Activated T-helper 2 cell treated with anti-CD3 and anti-CD28 coated beads, Interferon-gamma antibody, Interleukin-2, Interleukin-4, amounts not matched to agents 10 μg/mL and 5 μg/mL and 100 μg/mL, durations not matched to agents 14 hours and 24 hours and 36 hours (primary cell): Measurements from ENCODE around the gene MFAP3L. TPM values are rescaled to one million over a fixed set of nuclear protein-coding genes. Genes with fewer than 3 reads are reported as not detected.

Source experiments
- DNase-seq: peaks from one replicate; pipeline ENCODE4 v3.0.0; 2021; ENCODE audit warnings: low spot score
- H3K27ac Mint-ChIP-seq: one replicate; pipeline ENCODE4 v1.8.0; 2021; ENCODE audit warnings: mixed read lengths
- H3K27me3 Mint-ChIP-seq: one replicate; pipeline ENCODE4 v1.8.0; 2021; ENCODE audit warnings: low read depth, mixed read lengths
- H3K36me3 Mint-ChIP-seq: one replicate; pipeline ENCODE4 v1.8.0; 2021; ENCODE audit warnings: low read depth, mixed read lengths
- H3K4me1 Mint-ChIP-seq: one replicate; pipeline ENCODE4 v1.8.0; 2021; ENCODE audit warnings: low read depth, mixed read lengths
- H3K4me3 Mint-ChIP-seq: one replicate; pipeline ENCODE4 v1.8.0; 2021; ENCODE audit warnings: low read depth, mild to moderate bottlenecking, moderate library complexity, mixed read lengths
- H3K9me3 Mint-ChIP-seq: one replicate; pipeline ENCODE4 v1.8.0; 2021; ENCODE audit warnings: mixed read lengths
- intact Hi-C: fragments of 100-400 bp; cut with micrococcal nuclease; formaldehyde crosslinking; loops from one replicate; pipeline ENCODE4 v1.15.1; 2023
- total RNA-seq: library from RNA; stranded (reverse); gene quantifications from 2 replicates; pipeline ENCODE4 v1.2.3, GENCODE V29; 2022

Gene MFAP3L
- total RNA-seq, 1 donor from 2014 or later = 0.16 TPM

DNA sequence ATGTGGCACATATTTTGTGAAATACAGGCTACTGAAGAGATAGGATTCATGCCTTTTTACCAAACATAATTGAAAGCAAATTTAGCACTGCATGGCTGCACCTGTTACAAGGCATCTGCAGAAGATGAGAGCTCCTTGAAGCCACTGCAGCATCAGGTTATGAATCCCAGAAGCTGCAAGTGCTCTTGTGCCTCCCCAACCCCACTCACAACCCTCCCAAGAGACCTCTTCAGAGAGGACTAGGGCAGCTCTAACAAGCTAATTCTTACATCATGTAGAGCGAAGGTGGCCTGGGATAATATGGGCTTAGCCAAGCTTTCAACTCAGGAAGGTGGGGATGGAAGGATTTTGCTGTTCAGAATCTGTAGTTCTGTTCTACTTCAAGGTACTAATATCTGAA lies 27.2 kb downstream of the MFAP3L start:
- no peak for DNase-seq
- intact Hi-C loops = no loop called here
- Mint-ChIP-seq H3K27me3 (peaks cover under 1% of the 10 kb centered on the region), H3K4me1 (no peaks in the 10 kb centered on the region), H3K36me3 (no peaks in the 10 kb centered on the region), H3K27ac (no peak overlapping the region), H3K4me3 (no peak overlapping the region), H3K9me3 (no peaks in the 10 kb centered on the region)

DNA sequence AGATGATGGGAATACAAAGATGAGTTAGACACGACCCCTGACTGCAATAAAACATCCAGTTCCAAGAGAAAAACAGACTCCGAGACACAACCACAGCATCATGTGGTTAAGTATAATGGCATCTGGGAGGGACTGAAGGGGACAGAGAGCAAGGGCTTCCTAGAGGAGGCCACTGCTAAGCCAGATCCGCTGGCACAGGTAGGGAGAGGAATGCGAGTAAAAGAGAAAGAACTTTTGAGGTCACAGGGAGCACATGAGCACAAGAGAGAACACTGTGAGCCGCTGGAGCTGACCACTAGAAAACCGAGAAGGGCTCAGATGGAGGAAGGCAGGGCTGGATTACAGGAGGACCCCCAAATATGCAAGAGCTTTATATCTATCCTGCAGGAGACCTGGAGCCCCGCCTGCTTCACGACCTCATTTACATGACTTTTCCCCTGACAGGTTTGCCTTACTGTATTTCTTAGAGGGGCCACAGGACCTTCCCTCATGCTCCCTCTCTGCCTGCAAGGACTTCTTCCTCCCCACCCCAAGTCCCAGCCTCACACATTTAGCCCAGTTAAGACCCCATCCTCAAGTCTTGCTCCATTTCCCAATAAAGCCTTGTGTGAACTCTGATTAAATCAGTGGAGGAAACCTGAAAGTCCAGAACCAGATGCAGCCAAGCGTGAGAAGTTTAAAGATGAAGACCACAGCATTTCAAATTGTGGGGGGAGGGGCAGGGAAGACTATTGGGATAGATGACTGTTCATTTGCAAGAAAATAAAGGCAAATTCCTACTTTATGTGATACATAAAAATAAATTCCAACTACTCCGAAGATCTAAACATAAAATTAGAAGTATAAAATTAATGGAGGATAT lies 29.6 kb downstream of the MFAP3L start:
- DNase-seq = no peak
- Mint-ChIP-seq H3K27ac (no peak overlapping the region), H3K9me3 (no peaks in the 10 kb centered on the region), H3K4me1 (no peaks in the 10 kb centered on the region), H3K27me3 (peaks cover 2% of the 10 kb centered on the region), H3K36me3 (no peaks in the 10 kb centered on the region), H3K4me3 (no peak overlapping the region)
- intact Hi-C loops = no loop called here

DNA sequence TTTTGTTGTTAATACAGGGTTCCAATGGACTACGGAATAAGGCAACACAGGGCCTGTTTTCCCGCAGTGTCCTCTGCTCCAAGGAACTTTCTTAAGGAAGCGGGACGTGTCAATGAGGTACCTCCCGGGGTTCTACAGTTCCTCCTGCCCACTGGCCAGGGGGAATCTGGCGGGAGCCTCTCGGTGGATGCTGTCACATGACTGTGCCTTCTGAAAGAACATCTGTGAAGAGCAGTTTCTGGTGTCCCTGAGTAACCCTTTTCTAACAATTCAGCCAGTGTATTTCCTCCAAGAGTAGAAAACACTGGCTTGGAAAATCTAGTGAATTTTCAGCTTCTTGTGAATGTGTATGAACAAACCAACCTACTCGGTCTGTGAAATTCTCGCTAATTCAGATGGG lies 32.7 kb downstream of the MFAP3L start:
- intact Hi-C loops = no loop called here
- no peak overlapping the region for H3K4me3 Mint-ChIP-seq
- no peak for DNase-seq
- H3K4me1 Mint-ChIP-seq = no peaks in the 10 kb centered on the region
- H3K9me3 Mint-ChIP-seq = no peaks in the 10 kb centered on the region
- no peak overlapping the region for H3K27ac Mint-ChIP-seq
- peaks cover 2% of the 10 kb centered on the region for H3K27me3 Mint-ChIP-seq
- H3K36me3 Mint-ChIP-seq = no peaks in the 10 kb centered on the region

DNA sequence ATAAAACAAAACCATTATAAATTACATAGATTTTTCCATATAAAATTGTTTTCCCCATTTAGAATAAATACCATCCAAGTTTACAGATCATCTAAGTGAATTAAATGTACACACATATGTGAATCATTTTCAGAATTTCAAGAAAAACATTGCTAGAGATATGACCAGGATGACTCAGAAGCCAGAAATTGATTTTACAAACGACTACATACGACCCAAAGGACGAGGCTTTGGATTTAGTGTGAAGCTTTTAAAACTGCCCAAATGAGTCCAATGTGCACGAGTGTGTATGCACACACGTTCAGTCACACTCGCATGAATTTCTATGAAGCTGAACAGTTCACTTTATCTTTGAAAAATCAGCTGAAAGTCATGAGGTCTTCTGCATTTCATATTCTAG lies 37.9 kb downstream of the MFAP3L start:
- intact Hi-C loops = no loop called here
- H3K4me1 Mint-ChIP-seq = peaks cover 9% of the 10 kb centered on the region
- no peaks in the 10 kb centered on the region for H3K36me3 Mint-ChIP-seq
- H3K4me3 Mint-ChIP-seq = no peak overlapping the region
- peaks cover 5% of the 10 kb centered on the region for H3K27me3 Mint-ChIP-seq
- no peaks in the 10 kb centered on the region for H3K9me3 Mint-ChIP-seq
- no peak for DNase-seq
- H3K27ac Mint-ChIP-seq = no peak overlapping the region

DNA sequence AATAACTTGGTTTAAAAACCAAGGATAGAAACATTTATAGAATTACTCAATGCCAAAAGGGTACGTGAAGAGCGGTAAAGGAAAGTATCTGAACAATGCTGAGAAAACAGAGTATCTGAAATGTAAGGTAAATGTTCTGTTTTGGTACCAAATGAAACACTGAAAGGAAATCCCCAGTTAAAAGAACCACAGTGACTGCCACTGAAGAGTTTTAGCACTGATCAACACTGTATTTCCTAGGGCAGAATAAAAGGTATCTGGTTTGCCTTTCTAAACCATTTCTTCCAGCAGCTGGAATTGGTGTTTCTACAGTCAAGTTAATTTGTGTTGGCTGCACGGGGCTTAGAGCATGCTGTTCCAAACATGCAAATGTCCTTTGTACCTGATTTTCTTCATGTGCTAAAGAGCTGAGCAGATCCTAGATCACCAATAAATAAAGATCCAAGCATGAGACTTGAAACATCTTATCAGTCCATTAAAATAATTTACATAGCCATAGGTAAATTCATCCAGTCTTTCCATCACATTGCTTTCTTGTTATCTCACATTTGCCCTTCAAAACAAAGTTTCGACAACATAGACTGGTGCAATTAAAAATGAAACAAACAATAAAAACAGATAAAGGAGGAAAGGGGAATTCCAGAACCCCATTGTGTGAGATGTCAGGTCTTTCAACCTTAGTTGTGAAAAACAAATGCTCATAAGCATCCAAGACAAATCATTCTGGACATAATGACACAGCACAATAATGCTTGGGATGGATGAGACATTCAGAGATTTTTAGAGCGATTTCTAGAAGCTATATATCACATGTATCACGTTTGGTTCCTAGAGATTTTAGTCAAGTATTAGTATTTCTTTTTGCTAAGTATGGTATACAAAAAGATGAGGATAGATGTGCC lies 38.6 kb downstream of the MFAP3L start:
- Mint-ChIP-seq H3K27me3 (peaks cover 5% of the 10 kb centered on the region), H3K9me3 (no peaks in the 10 kb centered on the region), H3K36me3 (no peaks in the 10 kb centered on the region), H3K27ac (no peak overlapping the region), H3K4me1 (peaks cover 9% of the 10 kb centered on the region), H3K4me3 (no peak overlapping the region)
- intact Hi-C loops = no loop called here
- DNase-seq = no peak

DNA sequence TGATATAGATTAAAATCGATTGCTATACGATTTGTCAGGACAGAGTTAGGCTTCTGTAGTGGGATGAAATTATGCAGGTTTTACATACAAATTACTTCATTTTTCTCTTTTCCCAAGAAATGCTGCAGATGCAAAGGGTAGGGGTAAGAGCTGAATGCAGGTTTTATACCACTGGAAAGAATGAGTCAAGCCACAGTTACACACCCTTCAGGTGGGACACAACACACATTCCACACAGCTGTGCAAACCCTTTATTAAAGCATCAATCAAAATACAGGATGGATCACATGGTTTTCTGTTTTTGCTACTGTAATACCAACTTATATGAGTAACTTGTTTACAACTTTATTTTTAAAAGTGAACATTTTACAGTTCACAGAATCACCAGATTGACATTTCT lies 39.8 kb downstream of the MFAP3L start:
- no peaks in the 10 kb centered on the region for H3K36me3 Mint-ChIP-seq
- no peak for DNase-seq
- H3K4me3 Mint-ChIP-seq = no peak overlapping the region
- H3K27me3 Mint-ChIP-seq = peaks cover 5% of the 10 kb centered on the region
- intact Hi-C loops = no loop called here
- no peaks in the 10 kb centered on the region for H3K9me3 Mint-ChIP-seq
- no peak overlapping the region for H3K27ac Mint-ChIP-seq
- H3K4me1 Mint-ChIP-seq = peaks cover 9% of the 10 kb centered on the region

DNA sequence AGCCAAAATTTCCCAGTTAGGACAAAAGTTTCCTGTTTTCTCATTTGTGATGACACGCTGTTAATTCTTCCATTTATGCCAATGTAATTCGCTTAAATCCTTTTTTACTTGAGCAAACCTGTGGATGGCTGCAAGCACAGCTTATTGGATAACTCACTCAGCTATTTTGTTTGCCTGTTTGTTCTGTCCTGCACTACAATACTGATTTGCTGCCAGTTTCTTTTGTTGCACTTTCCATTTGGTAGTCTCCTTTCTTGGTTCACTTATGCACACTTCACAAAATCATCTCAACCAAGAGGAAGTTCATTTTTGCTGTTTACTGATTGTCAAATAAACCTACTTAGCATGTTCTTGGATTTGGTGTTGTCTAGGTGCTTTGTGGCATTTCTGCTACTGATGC lies 40.3 kb downstream of the MFAP3L start:
- intact Hi-C loops = no loop called here
- Mint-ChIP-seq H3K9me3 (no peaks in the 10 kb centered on the region), H3K4me1 (peaks cover 9% of the 10 kb centered on the region)

DNA sequence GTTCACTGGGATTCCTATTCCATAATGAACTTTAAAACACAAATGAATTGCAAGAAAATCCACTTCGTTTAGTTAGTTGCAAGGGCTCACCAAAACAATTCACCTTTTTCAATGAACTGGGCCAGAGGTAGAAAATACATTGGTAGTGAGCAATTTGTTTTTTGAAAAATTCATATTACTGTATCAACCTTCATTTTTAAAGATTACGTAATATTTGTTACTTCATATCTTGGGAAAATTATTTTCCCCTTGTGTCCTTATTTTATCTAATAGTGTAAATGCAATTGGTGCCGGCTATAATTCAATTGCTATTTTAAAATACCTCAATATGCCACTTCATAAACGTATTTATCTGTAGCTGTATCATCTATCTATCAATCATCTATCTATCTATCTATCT lies 41.5 kb downstream of the MFAP3L start:
- Mint-ChIP-seq H3K4me1 (peaks cover 9% of the 10 kb centered on the region), H3K9me3 (no peaks in the 10 kb centered on the region), H3K27ac (no peak overlapping the region), H3K4me3 (no peak overlapping the region), H3K27me3 (peaks cover 5% of the 10 kb centered on the region), H3K36me3 (no peaks in the 10 kb centered on the region)
- intact Hi-C loops = no loop called here
- no peak for DNase-seq

More for the DNA sequence above, 40.3 kb downstream of the MFAP3L start:
- DNase-seq = no peak
- Mint-ChIP-seq H3K36me3 (no peaks in the 10 kb centered on the region), H3K4me3 (no peak overlapping the region), H3K27me3 (peaks cover 5% of the 10 kb centered on the region), H3K27ac (no peak overlapping the region)

DNA sequence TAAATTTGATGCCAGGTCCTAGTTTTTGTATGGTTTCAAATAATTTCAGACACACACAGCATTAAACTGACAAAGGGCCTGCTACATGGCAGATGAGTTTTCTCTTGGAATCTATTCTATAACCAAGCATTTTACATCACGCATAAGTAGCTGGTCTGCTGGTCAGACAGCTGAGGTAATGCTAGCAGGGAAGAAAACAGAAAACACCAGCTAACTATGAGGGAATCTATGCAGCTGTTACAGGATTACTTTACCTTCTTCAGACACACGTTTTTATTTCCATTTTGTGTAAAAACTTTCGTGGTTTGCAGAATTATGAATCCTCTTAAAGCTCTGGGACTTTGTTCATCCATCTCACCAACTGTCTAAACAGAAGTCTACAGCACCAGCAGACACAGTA lies 42.0 kb downstream of the MFAP3L start:
- DNase-seq = no peak
- H3K4me3 Mint-ChIP-seq = no peak overlapping the region
- no peak overlapping the region for H3K27ac Mint-ChIP-seq
- no peaks in the 10 kb centered on the region for H3K9me3 Mint-ChIP-seq
- H3K36me3 Mint-ChIP-seq = no peaks in the 10 kb centered on the region
- H3K27me3 Mint-ChIP-seq = peaks cover 5% of the 10 kb centered on the region
- H3K4me1 Mint-ChIP-seq = peaks cover 9% of the 10 kb centered on the region
- intact Hi-C loops = no loop called here

DNA sequence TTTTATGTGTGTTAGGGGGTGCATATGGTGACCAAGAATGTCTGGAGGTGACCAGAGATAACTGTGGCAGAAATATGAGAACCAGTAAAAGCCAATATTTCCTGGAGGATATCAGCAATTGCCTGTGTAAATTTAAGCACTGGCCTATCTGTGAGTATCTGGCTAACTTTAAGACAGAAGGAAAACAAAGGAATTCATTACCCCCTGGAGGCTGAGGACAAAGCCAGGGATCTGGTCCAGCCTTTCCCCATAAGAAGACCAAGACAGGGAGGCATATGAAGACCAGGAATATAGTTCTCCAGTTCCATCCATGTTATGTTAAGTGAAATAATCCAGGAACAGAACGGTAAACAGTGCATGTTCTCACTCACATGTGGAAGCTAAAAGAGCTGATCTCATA lies 49.2 kb downstream of the MFAP3L start:
- no peak for DNase-seq
- intact Hi-C loops = no loop called here
- Mint-ChIP-seq H3K9me3 (no peaks in the 10 kb centered on the region), H3K4me1 (no peaks in the 10 kb centered on the region), H3K36me3 (no peaks in the 10 kb centered on the region), H3K4me3 (no peak overlapping the region), H3K27ac (no peak overlapping the region), H3K27me3 (no peaks in the 10 kb centered on the region)

DNA sequence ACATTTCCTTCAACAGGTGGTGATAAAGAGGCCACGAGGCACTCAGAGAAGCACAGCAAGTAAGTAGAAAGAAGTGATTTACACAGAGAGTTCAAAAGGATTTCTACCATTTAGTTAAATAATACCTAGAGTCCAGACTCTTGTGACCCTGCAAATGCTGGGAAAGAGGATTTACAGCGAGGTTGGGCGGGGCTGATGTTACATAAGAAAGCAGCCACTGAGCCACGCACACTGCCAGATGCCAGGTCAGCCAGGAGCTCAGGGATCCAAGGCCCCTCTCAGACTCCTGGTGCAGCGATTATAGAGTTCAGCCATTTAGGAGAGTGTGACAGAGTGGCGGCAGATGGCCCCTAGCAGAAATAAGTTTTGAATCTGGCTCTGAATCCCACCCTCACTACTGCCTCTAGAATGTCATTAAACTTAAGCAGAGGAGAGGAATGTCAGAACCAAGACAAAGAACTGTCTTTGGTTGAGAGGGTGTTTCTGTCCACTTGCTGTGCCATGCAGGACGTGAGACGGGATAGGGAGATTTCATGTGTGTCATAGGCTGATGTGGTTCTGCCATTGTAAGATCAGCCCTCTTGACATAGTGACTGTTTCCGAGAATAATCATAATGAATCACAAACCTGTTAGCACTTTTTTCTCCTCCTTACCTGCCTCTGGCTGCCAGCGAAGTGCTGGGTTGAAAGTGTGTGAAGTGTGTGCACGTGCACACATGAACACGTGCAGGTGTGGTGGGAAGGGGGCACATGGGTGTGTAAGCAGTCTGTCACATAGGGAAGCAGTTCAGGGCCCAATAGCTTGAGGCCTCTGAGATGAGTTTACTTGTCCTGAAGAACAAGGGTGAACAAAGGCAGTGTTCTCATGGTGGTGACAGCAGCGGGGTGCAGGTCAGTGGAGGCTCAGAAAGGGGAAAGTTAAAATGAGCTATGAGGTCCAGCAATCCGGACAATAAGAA lies 50.1 kb downstream of the MFAP3L start:
- Mint-ChIP-seq H3K4me1 (no peaks in the 10 kb centered on the region), H3K4me3 (no peak overlapping the region), H3K27ac (no peak overlapping the region), H3K36me3 (no peaks in the 10 kb centered on the region), H3K27me3 (no peaks in the 10 kb centered on the region), H3K9me3 (no peaks in the 10 kb centered on the region)
- no peak for DNase-seq
- intact Hi-C loops = no loop called here

DNA sequence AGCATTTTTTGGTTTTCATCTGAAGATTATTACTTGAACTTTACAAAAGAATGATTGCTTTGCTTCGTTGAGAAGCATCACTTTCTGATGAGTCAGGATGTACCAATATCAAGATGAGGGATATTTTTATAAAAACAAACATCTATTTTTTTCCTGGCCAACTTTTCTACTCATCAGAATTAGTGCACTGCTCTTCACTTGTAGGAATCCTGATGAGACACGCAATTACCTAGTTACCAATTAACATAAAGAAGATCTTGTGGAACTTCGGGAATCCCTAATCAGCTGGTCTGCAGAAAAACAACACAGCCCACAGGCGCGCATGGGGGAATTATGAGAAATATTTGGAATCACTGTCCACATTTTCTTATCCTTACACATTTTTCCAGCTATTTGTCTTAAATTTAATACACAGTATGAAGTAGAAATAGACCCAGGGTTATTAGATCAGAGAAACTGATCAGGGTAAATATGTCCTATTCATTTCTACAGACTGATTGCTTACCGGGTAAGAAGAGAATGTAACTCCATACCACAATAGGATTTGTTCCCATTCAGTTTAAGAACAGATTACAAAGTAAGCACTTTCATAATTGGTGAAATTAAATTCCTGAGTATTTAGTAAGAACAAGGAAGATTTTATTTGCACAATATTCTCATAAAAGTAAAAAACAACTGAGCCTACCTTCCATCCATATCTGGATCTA lies 50.9 kb downstream of the MFAP3L start:
- no peaks in the 10 kb centered on the region for H3K9me3 Mint-ChIP-seq
- no peak overlapping the region for H3K27ac Mint-ChIP-seq
- no peaks in the 10 kb centered on the region for H3K36me3 Mint-ChIP-seq
- intact Hi-C loops = no loop called here
- no peak for DNase-seq
- H3K27me3 Mint-ChIP-seq = no peaks in the 10 kb centered on the region
- H3K4me1 Mint-ChIP-seq = no peaks in the 10 kb centered on the region
- no peak overlapping the region for H3K4me3 Mint-ChIP-seq
